ENCODE data around the gene CFAP74.

Gene CFAP74

DNA sequence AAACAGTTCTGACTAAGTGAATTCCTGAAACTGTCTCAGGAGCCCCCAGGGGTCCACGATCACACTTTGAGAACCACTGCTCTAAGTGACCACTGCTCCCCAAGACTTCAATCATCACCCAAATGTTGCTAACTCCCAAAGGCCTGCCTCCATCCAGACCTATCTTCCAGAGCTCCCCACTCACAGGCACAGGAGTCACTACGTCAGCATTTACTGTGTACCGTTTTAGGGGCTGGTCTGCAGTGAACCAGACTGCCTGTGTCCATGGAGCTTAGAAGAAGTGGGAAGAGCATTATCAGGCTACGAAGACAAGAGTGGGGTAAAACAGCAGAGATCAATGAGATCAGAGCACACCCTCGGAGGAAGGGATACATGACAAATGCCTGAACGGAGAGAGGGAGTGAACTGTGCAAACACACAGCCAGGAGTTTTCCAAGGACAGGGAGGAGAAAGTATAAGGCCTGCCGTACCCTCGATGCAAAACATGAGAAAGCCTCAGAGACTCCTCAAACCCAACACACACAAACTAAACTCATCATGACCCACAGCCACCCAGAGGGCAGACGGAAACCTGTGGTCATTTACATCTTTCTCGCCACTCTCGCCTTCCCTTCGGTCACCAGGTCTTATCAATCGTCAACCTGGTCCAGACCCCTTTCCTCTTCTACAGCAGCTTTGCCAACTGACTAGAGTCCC lies 122.8 kb downstream of the CFAP74 start:
- DNase-seq (ENCODE audit: low read depth in 1 of 2, low spot score in 1 of 2) = no peak

DNA sequence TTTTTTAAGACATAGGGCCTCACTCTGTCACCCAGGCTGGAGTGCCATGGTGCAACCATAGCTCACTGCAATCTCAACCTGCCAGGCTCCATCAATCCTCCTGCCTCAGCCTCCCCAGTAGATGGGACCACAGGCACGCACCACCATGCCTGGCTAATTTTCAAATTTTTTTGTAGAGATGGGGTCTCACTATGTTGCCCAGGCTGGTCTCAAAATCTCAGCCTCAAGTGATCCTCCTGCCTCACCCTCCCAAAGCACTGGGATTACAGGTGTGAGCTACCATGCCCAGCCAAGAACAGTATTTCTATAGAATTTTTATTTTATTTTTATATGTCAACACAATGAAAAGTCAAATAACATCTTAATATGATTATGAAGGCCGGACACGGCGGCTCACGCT lies 123.6 kb downstream of the CFAP74 start:
- no peak for DNase-seq (ENCODE audit: low read depth in 1 of 2, low spot score in 1 of 2)

DNA sequence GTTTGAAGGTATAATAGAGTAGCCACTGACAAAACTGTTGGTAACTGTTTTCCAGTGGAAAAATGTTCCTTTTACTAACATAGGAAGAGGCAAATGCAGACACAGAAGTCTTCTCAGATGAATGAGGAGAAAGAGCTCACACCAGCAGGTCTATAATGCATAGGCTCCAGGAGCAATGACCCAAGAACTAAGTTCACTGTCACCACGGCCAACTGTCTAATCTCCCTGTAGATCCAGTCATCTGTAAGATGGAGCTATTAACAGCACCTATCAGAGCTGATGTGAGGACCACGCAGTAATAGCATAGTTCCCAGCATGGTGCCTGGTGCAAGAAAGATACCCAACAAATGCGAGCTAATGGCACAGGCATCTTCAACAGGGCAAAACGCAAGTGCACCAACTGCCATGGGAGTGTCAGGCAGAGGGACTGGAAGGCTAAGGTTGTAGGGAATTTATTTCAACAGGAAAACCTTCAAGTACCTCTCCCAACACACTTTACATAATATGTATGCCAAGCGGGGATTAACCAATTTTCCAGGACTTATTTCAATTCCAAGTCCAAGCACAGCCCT lies 125.6 kb downstream of the CFAP74 start:
- DNase-seq (ENCODE audit: low read depth in 1 of 2, low spot score in 1 of 2) = no peak

DNA sequence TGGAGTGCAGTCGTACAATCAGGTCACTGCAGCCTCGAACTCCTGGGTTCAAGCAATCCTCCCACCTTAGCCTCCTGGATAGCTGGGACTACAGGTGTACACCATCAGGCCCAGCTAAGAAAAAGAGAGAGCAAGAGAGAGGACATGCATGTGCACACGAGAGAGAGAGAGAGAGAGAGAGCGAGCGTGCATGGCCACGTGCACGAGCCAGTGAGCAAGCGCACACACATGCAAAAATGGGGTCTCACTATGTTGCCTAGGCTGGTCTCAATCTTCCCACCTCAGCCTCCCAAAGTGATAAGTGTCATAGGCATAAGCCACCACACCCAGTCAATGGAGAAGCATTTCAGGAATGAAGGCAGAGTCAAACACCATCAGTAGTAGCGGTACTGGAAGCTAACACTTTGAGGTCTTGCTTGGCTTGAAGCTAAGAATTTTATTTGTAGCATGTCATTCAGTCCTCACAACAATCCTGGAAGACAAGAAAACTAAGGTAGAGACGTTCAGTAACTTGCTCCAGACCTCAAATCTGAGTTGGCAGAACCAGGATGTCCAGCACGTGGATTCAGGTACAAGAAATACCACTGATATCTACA lies 127.2 kb downstream of the CFAP74 start:
- no peak for DNase-seq (ENCODE audit: low read depth in 1 of 2, low spot score in 1 of 2)

DNA sequence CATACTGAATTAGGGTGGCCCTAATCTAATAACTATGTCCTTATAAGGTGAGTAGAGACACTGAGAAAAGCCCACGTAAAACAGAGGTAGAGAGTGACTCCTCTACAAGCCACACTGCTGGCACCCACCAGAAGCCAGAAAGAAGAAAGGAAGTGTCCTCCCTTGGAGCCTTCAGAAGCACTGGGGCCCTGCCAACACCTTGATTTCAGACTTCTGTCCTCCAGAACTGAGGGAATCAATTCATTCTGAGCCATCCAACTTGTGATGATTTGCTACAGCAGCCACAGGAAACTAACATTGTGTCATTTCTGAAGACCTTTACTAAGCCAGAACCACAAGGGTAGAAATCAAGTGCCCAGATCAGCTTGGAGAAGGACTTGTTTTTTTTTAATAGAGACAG lies 127.7 kb downstream of the CFAP74 start:
- no peak for DNase-seq (ENCODE audit: low read depth in 1 of 2, low spot score in 1 of 2)

DNA sequence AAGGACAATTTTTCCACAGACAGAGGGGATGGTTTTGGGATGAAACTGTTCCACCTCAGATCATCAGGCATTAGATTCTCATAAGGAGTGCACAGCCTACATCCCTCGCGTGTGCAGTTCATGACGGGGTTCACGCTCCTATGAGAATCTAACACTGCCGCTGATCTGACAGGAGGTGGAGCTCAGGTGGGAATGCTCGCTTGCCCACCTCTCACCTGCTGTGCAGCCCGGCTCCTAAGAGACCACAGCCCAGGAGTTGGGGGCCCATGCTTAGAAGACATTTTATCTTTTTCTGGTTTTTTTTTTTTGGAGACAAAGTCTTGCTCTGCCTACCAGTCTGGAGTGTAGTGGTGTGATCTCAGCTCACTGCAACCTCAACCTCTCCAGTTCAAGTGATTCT lies 128.7 kb downstream of the CFAP74 start:
- no peak for DNase-seq (ENCODE audit: low read depth in 1 of 2, low spot score in 1 of 2)

DNA sequence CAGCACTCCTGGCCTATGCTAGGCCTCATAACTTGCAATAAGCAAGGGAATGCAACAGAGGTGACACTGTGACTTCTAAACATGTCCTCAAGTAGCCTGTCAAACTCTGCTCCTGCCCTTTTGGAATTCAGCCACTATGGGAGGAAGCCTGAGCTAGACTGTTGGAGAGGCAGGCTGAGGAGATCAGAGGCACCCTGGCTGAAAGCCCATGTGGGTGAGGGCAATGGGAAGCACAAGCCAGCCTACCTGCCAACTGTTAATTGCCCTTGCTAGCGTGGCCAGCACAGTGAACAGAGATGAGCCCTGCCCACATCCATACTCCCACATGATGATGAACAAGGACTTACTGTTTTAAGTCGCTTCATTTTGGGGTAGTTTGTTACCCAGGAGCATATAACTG lies 130.4 kb downstream of the CFAP74 start:
- no peak for DNase-seq (ENCODE audit: low read depth in 1 of 2, low spot score in 1 of 2)

DNA sequence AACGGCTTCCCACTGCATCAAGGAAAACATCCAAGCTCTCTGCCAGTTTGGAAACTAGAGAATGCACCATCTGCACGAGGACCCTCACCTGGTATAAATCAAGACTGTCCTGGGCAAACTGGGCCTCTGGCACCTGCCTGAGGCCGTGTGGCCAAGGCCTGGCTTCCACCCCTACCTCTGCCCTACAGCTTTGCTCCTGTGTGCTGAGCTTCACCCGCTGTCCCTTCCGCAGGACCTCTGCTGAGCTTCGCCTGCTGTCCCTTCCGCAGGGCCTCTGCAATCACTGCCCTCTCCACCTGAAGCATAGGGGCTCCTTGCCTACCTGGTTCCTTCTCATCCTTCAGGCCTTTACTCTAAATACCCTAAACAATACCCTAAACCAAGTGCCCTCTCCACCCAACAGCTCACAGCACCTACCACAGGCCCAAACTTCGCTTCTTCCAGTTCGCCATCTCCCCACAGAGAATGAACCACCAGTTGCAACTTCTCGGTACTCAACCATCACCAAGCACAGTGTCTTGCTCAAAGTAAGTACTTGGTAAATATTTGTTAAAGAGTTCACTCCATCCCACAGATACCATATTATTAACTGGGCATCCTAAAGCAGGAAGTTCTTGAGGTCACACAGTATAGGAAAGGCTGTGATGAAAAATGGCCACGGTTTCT lies 131.1 kb downstream of the CFAP74 start:
- no peak for DNase-seq (ENCODE audit: low read depth in 1 of 2, low spot score in 1 of 2)
